GM18520 (cell line): ENCODE measurements around the gene C1D.
A peak's percentile ranks its signal among the peaks of the same experiment; 100 is the strongest.

Experiments used
- ATAC-seq: cut with Tn5 transposase; IDR thresholded peaks from one replicate; pipeline ENCODE4 v1.9.1; 2021; ENCODE audit not compliant: unreplicated experiment

C1D gene

DNA sequence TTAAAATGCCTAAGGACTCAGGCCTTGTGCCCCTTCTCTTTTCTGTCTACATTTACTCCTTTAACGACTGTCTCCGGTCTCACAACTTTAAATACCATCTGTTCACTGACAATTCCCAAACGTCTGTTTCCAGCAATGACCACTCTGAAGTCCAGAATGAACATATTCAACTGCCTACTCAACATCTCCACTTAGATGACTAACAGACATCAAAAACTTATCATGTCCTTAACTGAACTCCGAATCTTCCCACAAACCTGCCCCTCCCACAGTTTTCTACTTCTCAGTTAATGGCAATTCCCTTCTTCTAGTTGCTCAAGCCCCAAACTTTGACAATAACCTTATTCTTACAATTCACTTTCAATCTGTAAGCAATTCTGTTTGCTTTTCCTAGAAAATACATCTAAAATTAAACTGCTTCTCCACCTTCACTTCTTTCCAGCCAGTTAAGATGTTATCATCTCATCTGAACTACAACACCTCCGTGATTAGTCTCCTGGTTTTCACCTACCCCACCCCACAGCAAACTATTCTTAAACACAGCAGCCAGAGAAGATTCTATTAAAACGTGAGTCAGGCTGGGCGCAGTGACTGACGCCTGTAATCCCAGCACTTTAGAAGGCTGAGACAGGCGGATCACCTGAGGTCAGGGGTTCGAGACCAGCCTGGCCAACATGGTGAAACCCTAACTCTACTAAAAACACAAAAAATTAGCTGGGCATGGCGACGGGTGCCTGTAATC is 2.8 kb downstream of the C1D start:
- ATAC-seq, result no peak

DNA sequence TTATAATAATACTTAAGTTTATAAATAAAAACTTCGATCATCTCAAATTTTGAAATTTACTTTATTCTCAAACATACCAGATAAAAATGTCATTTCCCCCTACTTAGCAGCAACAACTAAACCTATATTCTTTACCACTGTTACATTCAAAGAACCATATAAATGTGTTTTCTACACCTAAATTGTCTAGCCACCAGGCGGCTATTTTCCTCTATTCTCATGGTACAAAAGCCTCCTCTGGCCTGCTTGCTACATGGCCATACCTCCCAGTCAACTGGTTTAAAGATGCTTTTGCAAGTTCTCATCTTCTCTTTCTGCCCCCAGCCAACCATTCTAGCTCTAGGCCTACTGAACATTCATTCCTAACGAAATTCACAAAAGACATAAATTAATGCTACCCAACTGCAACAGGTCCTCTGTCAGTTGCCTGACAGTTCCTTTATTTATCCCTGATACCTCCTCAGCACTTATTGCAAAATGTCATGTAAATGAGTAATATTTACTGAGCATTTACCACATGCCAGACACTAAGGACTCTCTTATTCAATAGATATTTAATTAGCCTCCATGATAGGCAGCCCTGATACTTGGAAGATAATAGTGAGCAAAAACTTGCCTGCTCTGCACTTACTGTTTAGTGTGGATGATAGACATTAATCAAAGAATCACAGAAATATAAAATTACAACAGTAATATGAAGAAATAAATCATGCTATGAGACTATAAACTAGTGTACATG is 5.0 kb downstream of the C1D start:
- no peak for ATAC-seq

DNA sequence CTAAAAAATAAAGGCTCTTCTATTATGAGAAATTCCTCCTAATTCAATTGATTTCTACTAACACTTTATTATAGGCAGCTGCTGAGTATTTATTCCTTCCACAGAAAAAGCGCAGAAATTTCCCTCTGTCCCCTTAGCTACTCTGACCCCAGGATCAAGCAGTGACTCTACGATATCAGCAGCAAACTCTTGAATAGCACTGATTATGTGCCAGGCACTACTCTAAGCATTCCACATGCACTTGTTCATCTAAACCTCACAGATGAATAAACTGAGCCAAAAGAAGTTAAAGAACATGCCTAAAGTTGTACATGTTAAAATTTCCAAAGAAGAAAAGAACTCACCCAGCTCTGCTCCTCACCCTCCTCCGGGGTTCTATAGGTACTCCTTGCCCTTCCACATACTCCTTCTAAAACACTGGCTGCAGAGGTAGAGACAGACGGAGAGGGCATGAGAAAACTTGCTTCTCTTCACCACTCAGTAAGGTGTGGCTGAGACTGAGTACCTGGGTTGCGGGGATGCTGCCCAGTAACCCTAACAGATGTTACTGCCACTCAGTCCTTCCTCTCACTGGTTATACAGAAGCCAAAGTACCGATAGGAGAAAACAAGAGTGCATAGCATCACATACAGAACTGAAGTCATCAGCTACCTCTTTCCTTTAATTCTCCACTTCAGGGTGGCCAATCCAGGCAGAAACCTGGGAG is 9.9 kb downstream of the C1D start:
- no peak for ATAC-seq

DNA sequence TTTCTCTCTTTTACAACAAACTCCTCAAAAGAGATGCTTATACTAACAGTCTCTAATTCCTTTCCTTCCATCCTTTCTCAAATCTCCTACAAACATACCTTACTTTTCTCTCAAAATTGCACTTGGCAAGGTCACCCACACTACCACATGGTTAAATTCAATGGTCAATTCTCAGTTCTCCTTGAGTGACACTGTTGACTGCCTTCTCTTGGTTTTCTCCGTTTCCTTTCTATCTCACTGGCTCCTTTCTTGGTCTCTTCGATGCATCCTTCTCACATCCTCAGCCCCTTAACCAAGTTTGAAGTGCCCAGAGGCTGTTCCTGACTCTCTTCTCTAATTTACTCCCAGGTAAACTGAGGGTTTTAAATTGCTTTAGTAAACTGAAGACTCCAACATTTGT is 12.5 kb downstream of the C1D start:
- ATAC-seq, result no peak

GRCh38 chr2:68046642-68047240 is 16.1 kb downstream of the C1D start:
- ATAC-seq, result no peak

- no peak for ATAC-seq
These were observed 16.6 kb downstream of the C1D start for GRCh38 chr2:68046224-68046623.

DNA sequence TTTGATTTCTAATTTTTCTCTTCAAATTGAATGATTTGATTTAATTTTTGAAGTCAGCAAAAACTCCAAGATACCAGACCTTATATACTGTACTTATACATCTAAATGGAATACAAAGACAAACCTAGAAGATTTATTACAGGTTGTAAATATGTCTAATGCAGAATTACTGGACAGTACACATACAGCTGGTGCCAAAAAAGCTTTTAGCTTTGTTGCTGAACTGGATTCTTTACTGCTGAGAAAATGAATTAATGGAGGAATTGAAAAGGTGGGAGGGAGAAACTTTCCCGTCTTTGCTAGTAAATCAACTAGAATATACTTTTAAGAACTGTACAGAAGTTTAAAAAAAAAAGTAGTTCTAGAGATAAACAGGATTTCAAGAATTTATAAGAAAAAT is 17.5 kb downstream of the C1D start:
- no peak for ATAC-seq

DNA sequence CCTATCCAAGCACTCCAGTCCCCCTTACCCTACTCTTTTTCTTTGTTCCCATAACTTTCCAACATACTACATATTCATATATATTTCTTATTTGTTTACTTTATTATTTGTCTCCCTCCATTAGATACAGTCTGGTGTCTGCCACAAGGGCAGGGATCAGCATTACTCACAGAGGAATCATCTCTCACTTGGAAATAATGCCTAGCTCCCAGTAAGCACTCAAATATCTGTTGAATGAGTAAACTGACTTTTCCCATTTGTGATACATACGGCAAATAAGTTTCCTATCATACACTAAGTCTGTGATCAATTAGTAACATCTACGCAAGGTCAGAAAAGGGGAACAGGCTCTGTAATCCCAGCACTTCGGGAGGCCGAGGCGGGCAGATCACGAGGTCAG is 18.7 kb downstream of the C1D start:
- no peak for ATAC-seq

DNA sequence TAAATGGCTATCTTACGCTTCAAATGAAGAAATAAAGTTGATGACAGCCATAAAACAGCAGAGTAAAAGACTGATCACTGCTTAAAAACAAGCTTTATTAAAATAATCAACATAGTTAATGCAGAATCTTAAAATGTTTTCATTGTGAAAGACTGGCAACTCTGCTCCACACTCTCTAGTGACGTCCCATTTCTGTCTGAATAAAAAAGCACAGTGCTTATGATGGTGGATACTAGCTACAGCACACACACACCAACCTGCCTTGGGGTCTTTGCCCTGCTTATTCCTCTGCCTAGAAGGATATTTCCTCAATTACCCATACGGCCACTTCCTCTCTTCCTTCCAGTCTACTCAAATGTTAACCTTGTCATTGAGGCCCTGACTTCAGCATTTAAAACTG is 19.1 kb downstream of the C1D start:
- no peak for ATAC-seq

DNA sequence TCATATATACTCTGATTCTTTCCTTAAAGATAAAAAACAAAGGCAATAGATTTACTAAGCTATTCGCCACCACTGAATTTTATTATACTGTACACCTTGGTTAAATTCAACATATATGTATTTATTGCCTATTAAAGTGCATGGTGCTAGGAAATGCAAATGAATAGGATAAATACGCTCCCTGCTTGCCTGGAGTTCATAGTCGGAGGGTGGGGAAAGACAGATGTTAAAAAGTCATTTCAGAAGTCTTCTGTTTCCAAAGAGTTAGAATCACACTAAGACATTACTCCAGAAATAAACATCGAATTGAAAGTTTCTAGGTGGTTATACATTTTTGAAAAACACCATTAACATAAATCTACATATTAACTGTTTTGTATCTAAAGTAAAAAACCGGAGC is 19.8 kb downstream of the C1D start:
- ATAC-seq, result no peak

DNA sequence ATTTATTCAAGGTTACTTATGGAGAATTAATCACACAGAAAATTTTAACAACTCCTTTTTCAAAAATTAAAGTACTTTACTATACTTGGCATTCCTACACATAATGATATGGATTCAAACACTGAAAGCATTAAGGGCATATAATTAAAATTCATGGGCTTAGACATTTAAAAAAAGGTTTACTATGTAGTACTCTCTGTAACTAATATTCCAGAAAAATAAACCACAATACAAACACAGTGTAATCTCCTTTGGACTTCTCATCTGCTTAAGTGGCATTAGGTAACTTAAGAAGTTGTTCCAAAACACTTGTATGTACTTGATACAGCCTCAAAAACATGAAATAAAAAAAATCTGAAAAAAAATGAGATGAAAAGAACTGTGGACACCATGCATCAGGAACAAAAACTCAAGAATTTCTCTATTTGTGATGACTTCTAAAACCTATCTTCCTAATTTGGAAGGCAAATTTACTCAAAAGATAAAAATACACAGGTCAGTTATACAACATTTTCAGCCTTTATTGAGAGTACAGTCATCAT is 21.0 kb downstream of the C1D start:
- no peak for ATAC-seq

GRCh38 chr2:68040078-68040477 is 22.7 kb downstream of the C1D start:
- no peak for ATAC-seq

DNA sequence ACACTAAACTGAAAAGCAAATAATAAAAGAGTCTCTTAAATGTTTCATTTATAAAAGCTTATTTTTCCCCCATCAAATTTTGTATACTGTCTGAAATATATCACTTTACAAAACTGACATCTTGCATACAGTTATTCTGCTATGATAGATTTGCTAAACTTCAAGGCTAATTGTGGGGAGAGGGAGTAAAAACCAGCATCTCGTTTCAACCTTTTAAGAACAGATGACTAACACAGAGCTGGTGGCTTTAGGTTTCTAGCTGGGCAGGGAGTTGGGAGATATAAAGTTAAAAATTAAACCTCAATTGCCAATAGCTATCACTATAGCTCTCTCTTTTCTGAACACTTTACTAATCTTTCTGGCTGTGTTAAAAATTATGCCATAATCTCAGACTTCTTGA is 23.5 kb downstream of the C1D start:
- ATAC-seq, result no peak

DNA sequence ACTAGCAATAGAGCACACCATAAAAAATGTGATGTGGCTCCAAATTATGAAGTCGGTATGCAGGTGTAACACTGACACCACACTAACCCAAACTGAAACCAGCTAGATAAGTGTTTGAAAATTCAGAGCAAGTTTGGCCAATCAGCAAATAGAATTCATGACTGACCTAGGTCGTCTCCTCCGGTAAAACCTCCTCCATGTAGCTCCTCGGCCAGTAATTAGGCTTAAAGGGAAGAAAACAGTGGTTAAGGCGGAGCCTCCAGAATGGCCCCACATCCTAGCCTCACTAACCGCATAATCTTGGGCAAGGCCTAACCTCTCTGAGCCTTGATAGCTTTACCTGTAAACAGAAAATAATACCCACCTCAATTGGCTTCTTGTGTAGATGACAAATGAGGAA is 30.1 kb downstream of the C1D start:
- ATAC-seq, result no peak

- ATAC-seq, result peak; percentile 63
These were observed 31.2 kb downstream of the C1D start for GRCh38 chr2:68031542-68032160.

GRCh38 chr2:68031043-68031442 is 31.8 kb downstream of the C1D start:
- ATAC-seq, result no peak

- no peak for ATAC-seq
These were observed 32.3 kb downstream of the C1D start for GRCh38 chr2:68030529-68030928.

DNA sequence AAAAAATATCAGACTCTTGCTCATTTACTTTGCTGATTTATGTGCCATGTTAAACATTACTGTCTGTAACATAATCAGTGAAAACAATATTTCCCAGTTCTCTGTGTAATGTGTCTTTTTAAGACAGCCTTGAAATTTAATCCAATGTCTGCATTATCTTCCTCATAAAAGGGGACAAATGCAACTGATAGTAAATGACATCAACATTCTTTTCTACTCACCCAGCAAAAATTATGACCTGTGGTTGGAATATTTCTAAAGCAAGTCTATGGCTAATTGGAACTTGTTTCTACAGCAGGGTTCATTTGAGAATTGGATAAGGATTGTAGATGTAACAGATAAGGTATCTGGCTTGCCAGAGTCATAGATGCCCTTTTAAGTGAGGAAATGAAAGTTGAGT is 34.8 kb downstream of the C1D start:
- ATAC-seq, result no peak

- ATAC-seq, result no peak
These were observed 38.4 kb downstream of the C1D start for GRCh38 chr2:68024450-68024849.

GRCh38 chr2:68023904-68024303 is 38.9 kb downstream of the C1D start:
- ATAC-seq, result no peak

DNA sequence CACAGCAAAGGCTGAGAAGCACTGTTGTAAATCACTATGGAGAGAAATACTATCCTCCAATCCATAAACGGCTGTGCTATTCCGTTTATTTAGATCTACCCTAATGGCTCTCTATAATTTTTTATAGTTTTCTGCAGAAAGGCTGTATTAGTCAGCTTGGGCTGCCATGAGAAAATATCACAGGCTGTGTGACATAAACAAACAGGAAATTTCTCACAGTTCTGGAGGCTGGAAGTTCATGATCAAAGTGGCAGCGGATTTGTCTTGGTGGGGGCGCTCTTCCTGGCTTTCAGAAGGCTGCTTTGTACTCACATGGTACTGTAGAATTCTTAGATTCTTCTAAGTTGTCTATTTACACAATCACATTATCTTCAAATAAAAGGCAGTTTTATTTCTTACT is 44.1 kb downstream of the C1D start:
- ATAC-seq, result no peak
